ENCODE measurements around the gene VEGFD. TPM values are rescaled to one million over a fixed set of nuclear protein-coding genes. Genes with fewer than 3 reads are reported as not detected.
A peak's percentile ranks its signal among the peaks of the same experiment; 100 is the strongest.

Gene VEGFD
- total RNA-seq, 1 donor from 2014 or later, result not detected

- H3K27ac Mint-ChIP-seq, result no peak overlapping the region
- intact Hi-C loops (cut with micrococcal nuclease), result no loop called here
Measured at GRCh38 chrX:15344106-15344505, 40.1 kb downstream of the VEGFD start.

GRCh38 chrX:15343075-15343476 is 41.1 kb downstream of the VEGFD start:
- Mint-ChIP-seq H3K27me3 (peaks cover 24% of the 10 kb centered on the region), H3K36me3 (ENCODE audit: low read depth) (no peaks in the 10 kb centered on the region), H3K27ac (no peak overlapping the region), H3K4me3 (no peak overlapping the region), H3K4me1 (no peaks in the 10 kb centered on the region), H3K9me3 (no peaks in the 10 kb centered on the region)
- DNase-seq, result no peak
- intact Hi-C loops (cut with micrococcal nuclease), result no loop called here

More at GRCh38 chrX:15344106-15344505, 40.1 kb downstream of the VEGFD start:
- no peaks in the 10 kb centered on the region for H3K36me3 Mint-ChIP-seq (ENCODE audit: low read depth)
- H3K9me3 Mint-ChIP-seq, result no peaks in the 10 kb centered on the region
- H3K4me1 Mint-ChIP-seq, result no peaks in the 10 kb centered on the region
- DNase-seq, result no peak
- peaks cover 26% of the 10 kb centered on the region for H3K27me3 Mint-ChIP-seq
- H3K4me3 Mint-ChIP-seq, result no peak overlapping the region

- DNase-seq, result no peak
- peaks cover 29% of the 10 kb centered on the region for H3K27me3 Mint-ChIP-seq
- H3K4me1 Mint-ChIP-seq, result peaks cover 4% of the 10 kb centered on the region
- H3K4me3 Mint-ChIP-seq, result no peak overlapping the region
- intact Hi-C loops (cut with micrococcal nuclease), result no loop called here
- H3K36me3 Mint-ChIP-seq (ENCODE audit: low read depth), result no peaks in the 10 kb centered on the region
- H3K27ac Mint-ChIP-seq, result no peak overlapping the region
- H3K9me3 Mint-ChIP-seq, result no peaks in the 10 kb centered on the region
Measured at GRCh38 chrX:15340867-15341266, 43.3 kb downstream of the VEGFD start.

- Mint-ChIP-seq H3K9me3 (no peaks in the 10 kb centered on the region), H3K27ac (peak overlapping the region; percentile 74), H3K36me3 (ENCODE audit: low read depth) (peaks cover 3% of the 10 kb centered on the region), H3K4me3 (peak overlapping the region; percentile 94), H3K27me3 (peaks cover 15% of the 10 kb centered on the region), H3K4me1 (peaks cover 9% of the 10 kb centered on the region)
- peak; percentile 77 for DNase-seq
- intact Hi-C loops (cut with micrococcal nuclease), result loop anchor here (10.0 kb wide), 3 partner anchors 181 to 519 kb away; partner anchors contain the start of genes AP1S2, FANCB and MOSPD2
Measured at GRCh38 chrX:15336023-15336413, 48.2 kb downstream of the VEGFD start.

- peaks cover 9% of the 10 kb centered on the region for H3K4me1 Mint-ChIP-seq
Measured at GRCh38 chrX:15335135-15336022, 48.8 kb downstream of the VEGFD start, which contains the start of gene PIGA. TSS of gene PIGA (minus strand) at chrX:15335523. CDS start at chrX:15331930, 3,593 bp downstream.

GRCh38 chrX:15334561-15334960 is 49.7 kb downstream of the VEGFD start:
- Mint-ChIP-seq H3K27ac (peak overlapping the region; percentile 94), H3K9me3 (no peaks in the 10 kb centered on the region), H3K36me3 (ENCODE audit: low read depth) (peaks cover 3% of the 10 kb centered on the region), H3K4me1 (peaks cover 9% of the 10 kb centered on the region), H3K4me3 (peak overlapping the region; percentile 94), H3K27me3 (peaks cover 8% of the 10 kb centered on the region)
- DNase-seq, result peak; percentile 72
- intact Hi-C loops (cut with micrococcal nuclease), result loop anchor here (10.0 kb wide), 3 partner anchors 180 to 520 kb away; partner anchors contain the start of genes AP1S2, FANCB and MOSPD2

More at GRCh38 chrX:15335135-15336022, 48.8 kb downstream of the VEGFD start, which contains the start of gene PIGA:
- Mint-ChIP-seq H3K27ac (peak within 1 kb of the TSS; percentile 94), H3K27me3 (peaks cover 11% of the 10 kb centered on the region), H3K4me3 (peak within 1 kb of the TSS; percentile 94), H3K9me3 (no peaks in the 10 kb centered on the region), H3K36me3 (ENCODE audit: low read depth) (peaks cover 3% of the 10 kb centered on the region)
- intact Hi-C loops (cut with micrococcal nuclease), result loop anchor here (1.0 to 10.0 kb wide), 4 partner anchors 181 to 519 kb away; partner anchors contain the start of genes AP1S2, FANCB and MOSPD2
- DNase-seq, result peak; percentile 97

- Mint-ChIP-seq H3K27me3 (no peaks in the 10 kb centered on the region), H3K9me3 (no peaks in the 10 kb centered on the region), H3K36me3 (ENCODE audit: low read depth) (peaks cover 18% of the 10 kb centered on the region), H3K4me3 (no peak overlapping the region), H3K27ac (no peak overlapping the region), H3K4me1 (peaks cover 4% of the 10 kb centered on the region)
- no peak for DNase-seq
- intact Hi-C loops (cut with micrococcal nuclease), result no loop called here
Measured at GRCh38 chrX:15328821-15329220, 55.4 kb downstream of the VEGFD start.

GRCh38 chrX:15328131-15328530 is 56.1 kb downstream of the VEGFD start:
- Mint-ChIP-seq H3K36me3 (ENCODE audit: low read depth) (peaks cover 19% of the 10 kb centered on the region), H3K27ac (no peak overlapping the region), H3K4me3 (no peak overlapping the region), H3K27me3 (no peaks in the 10 kb centered on the region), H3K4me1 (peaks cover 4% of the 10 kb centered on the region), H3K9me3 (no peaks in the 10 kb centered on the region)
- intact Hi-C loops (cut with micrococcal nuclease), result no loop called here
- DNase-seq, result no peak

GRCh38 chrX:15322472-15322871 is 61.7 kb downstream of the VEGFD start:
- H3K4me1 Mint-ChIP-seq, result no peaks in the 10 kb centered on the region

GRCh38 chrX:15322072-15322471 is 62.1 kb downstream of the VEGFD start:
- H3K9me3 Mint-ChIP-seq, result no peaks in the 10 kb centered on the region
- no peaks in the 10 kb centered on the region for H3K4me1 Mint-ChIP-seq
- peaks cover 21% of the 10 kb centered on the region for H3K36me3 Mint-ChIP-seq (ENCODE audit: low read depth)
- no peak overlapping the region for H3K27ac Mint-ChIP-seq
- DNase-seq, result no peak
- intact Hi-C loops (cut with micrococcal nuclease), result no loop called here
- no peaks in the 10 kb centered on the region for H3K27me3 Mint-ChIP-seq
- H3K4me3 Mint-ChIP-seq, result no peak overlapping the region

More at GRCh38 chrX:15322472-15322871, 61.7 kb downstream of the VEGFD start:
- no peaks in the 10 kb centered on the region for H3K9me3 Mint-ChIP-seq
- H3K27me3 Mint-ChIP-seq, result no peaks in the 10 kb centered on the region
- H3K27ac Mint-ChIP-seq, result no peak overlapping the region
- H3K36me3 Mint-ChIP-seq (ENCODE audit: low read depth), result peaks cover 22% of the 10 kb centered on the region
- DNase-seq, result no peak
- H3K4me3 Mint-ChIP-seq, result no peak overlapping the region
- intact Hi-C loops (cut with micrococcal nuclease), result no loop called here

GRCh38 chrX:15321447-15321846 is 62.8 kb downstream of the VEGFD start:
- Mint-ChIP-seq H3K9me3 (no peaks in the 10 kb centered on the region), H3K4me3 (no peak overlapping the region), H3K4me1 (no peaks in the 10 kb centered on the region), H3K27ac (no peak overlapping the region), H3K36me3 (ENCODE audit: low read depth) (peaks cover 21% of the 10 kb centered on the region), H3K27me3 (no peaks in the 10 kb centered on the region)
- intact Hi-C loops (cut with micrococcal nuclease), result no loop called here
- no peak for DNase-seq

- H3K4me3 Mint-ChIP-seq, result no peak overlapping the region
- no peaks in the 10 kb centered on the region for H3K27me3 Mint-ChIP-seq
- H3K9me3 Mint-ChIP-seq, result no peaks in the 10 kb centered on the region
- peaks cover 19% of the 10 kb centered on the region for H3K36me3 Mint-ChIP-seq (ENCODE audit: low read depth)
- intact Hi-C loops (cut with micrococcal nuclease), result no loop called here
- DNase-seq, result no peak
- H3K27ac Mint-ChIP-seq, result no peak overlapping the region
- no peaks in the 10 kb centered on the region for H3K4me1 Mint-ChIP-seq
Measured at GRCh38 chrX:15320297-15320696, 63.9 kb downstream of the VEGFD start.

- intact Hi-C loops (cut with micrococcal nuclease), result no loop called here
- Mint-ChIP-seq H3K36me3 (ENCODE audit: low read depth) (peaks cover 15% of the 10 kb centered on the region), H3K4me3 (no peak overlapping the region), H3K27ac (no peak overlapping the region), H3K4me1 (no peaks in the 10 kb centered on the region), H3K9me3 (no peaks in the 10 kb centered on the region), H3K27me3 (no peaks in the 10 kb centered on the region)
- no peak for DNase-seq
Measured at GRCh38 chrX:15319075-15319474, 65.1 kb downstream of the VEGFD start.

GRCh38 chrX:15315509-15315908 is 68.7 kb downstream of the VEGFD start, which contains the start of gene ASB11:
TSS of gene ASB11 (minus strand) at chrX:15315640. CDS start at chrX:15315605, 35 bp downstream.
- DNase-seq, result no peak
- intact Hi-C loops (cut with micrococcal nuclease), result no loop called here
- Mint-ChIP-seq H3K9me3 (no peaks in the 10 kb centered on the region), H3K4me3 (no peak within 1 kb of the TSS), H3K27ac (no peak within 1 kb of the TSS), H3K4me1 (no peaks in the 10 kb centered on the region), H3K27me3 (no peaks in the 10 kb centered on the region), H3K36me3 (ENCODE audit: low read depth) (peaks cover 5% of the 10 kb centered on the region)

Data from activated CD4-positive, alpha-beta T cell treated with anti-CD3 and anti-CD28 coated beads, Interleukin-2, amount 10 ng/mL, durations not matched to agents 24 days and 14 days (primary cell).